GM21717 (cell line): ENCODE measurements around the gene NOL6.
"Not testable (repeated sequence)": the region's sequence is repeated elsewhere in the genome, so short reads cannot be mapped to it uniquely, and the experiment has no call there.

Experiments used
- ATAC-seq: cut with Tn5 transposase; IDR thresholded peaks from one replicate; pipeline ENCODE4 v1.9.1; 2021; ENCODE audit warnings: mild to moderate bottlenecking, moderate library complexity; ENCODE audit not compliant: unreplicated experiment

Gene NOL6

DNA sequence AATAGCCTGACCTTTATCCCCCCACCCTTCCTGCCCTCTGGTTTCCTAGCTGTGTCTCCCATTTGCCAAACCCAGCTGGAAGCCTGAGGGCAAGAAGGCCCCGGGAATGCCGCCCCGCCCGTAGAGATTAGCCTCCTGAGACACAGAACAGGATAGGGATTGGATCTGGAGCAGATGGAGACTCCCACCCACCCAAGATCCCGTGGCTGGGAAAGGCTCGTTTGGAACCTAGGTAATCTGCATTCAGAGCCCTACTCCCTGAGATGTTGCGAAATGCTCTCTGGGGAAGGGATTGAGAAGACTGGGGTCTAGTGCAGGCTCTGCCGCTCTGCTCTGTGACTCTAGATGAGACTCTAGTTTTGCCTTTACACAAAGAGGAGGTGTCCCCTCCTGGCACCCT is 37.3 kb downstream of the NOL6 start:
- ATAC-seq, result no peak

GRCh38 chr9:33435821-33436277 is 37.9 kb downstream of the NOL6 start:
- ATAC-seq, result no peak

DNA sequence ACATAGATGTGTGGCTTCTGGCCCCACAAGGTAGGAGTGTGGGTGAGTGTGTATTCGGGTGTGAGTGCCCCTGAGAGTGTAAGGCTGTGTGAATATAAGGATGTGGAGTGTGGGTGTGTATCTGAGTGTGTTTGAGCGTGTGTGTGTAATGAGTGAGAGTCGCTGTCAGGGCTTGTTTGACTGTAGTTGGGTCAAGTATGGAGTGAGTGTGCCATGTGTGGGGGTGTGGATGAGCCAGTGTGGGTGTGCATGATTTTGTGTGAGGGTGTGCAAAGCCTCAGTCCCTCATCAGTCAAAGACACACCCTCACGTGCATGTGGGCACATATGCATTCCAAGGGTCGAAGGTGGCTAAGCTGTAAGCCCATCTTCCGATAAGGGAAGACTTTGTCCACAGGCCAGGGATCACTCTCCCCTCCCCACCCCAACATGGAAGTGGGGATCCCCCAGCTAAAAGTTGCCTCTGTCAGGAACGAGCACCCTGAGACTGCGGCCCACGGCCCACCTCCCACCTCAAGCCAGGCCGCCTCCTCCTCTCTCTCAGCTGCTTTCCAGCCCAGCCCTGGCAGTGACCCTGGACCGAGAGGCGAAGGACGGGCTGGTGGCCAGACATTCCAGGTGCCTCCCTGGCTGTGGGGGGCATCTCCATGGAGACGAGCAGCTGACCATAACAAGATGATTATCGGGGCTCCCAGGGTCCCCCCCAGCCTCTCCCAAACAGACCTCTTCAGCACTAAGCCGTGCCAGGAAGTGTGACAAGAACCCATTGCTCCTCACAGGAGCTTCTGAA is 39.2 kb downstream of the NOL6 start:
- no peak for ATAC-seq

GRCh38 chr9:33433871-33434270 is 39.9 kb downstream of the NOL6 start:
- no peak for ATAC-seq

DNA sequence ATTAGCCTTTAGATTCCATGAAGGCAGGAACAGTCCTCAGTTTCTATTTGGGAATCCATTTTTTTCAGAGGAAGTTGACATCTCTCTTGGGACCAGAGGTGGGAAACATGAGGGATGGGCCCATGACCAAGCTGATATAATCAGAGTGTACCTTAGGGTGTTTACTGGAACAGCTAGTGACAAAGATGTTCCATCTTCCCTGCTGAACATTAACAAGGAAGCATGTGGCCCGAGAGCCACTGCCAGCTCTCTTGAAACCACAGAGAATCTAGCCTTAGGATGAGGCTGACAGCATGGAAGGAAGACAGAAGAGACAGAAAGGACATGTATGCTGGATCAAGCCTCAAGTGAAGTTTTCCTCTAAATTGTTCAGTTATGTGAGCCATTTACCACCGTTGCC is 42.3 kb downstream of the NOL6 start:
- no peak for ATAC-seq

GRCh38 chr9:33430942-33431341 is 42.8 kb downstream of the NOL6 start:
- no peak for ATAC-seq

DNA sequence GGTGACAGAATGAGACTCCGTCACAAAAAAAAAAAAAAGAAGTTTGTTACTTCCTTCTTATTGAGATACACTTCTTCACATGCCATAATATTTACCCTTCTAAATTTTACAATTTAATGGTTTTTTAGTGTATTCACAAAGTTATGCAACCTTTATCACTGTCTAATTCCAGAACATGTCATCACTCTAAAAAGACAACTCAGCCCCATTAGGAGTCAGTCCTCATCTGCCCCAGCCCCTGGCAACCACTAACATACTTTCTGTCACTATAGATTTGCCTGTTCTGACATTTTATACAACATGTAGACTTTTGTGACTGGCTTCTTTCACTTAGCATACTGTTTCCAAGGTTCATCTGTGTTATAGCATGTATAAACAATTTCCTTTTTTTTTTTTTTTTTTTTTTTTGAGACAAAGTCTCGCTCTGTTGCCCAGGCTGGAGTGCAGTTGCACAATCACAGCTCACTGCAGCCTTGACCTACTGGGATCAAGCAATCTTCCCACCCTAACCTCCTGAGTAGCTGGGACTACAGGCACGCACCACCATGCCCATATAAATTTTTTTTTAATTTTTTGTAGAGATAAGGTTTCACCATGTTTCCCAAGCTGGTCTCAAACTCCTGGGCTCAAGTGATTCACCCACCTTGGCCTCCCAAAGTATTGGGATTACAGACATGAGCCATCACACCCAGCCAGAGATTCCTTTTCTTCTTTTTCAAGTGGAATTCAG is 44.3 kb downstream of the NOL6 start:
- ATAC-seq, result no peak

- no peak for ATAC-seq
These were observed 46.9 kb downstream of the NOL6 start for GRCh38 chr9:33426843-33427293.

- no peak for ATAC-seq
These were observed 48.6 kb downstream of the NOL6 start for GRCh38 chr9:33425128-33425533.

- not testable (repeated sequence) for ATAC-seq
These were observed 49.2 kb downstream of the NOL6 start for GRCh38 chr9:33424492-33424891.

- ATAC-seq, result not testable (repeated sequence)
These were observed 49.7 kb downstream of the NOL6 start for GRCh38 chr9:33424043-33424442.

DNA sequence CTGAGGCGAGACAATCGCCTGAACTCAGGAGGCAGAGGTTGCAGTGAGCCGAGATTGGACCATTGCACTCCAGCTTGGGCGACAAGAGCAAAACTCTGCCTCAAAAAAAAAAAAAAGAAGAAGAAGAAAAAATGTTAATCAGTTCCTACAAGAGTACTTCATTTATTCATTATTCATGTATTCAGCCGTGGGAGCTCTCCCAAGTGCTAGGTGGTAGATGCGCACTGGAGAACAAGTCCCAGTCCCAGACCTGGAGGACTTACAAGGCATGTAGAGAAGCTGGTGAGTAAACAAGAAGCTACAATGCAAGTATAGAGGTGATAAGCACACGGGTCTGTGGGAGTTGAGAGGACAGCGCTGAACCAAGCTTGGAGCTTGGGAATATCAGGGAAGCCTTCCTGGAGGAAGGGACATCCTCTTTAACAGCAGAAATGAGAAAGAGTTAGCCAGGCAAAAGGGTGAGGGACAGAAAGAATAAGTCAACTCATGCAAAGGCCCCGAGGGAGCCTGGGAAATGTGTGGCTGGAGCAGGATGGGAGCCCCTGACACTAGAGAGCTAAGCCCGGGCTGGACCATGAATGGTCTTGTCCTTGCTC is 53.9 kb downstream of the NOL6 start:
- ATAC-seq, result no peak

DNA sequence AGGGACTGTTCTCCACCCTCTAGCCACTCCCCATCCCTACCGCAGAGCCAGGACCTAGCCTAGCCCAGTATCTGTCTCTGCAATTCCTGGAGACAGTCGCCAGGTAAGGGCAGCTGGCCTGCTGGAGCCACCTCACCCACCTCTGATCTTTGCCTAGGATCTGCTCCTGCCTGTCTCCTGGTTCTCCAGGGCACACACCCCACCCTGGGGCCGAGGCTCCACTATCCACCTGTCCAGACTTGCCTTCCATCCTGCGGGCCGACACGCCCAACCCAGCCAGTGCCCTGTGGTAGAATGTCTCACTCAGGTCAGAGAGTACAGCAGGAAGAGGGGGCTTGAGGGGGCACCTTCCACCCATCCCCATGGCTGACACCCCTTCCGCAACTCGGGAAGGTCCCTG is 55.6 kb downstream of the NOL6 start:
- no peak for ATAC-seq

DNA sequence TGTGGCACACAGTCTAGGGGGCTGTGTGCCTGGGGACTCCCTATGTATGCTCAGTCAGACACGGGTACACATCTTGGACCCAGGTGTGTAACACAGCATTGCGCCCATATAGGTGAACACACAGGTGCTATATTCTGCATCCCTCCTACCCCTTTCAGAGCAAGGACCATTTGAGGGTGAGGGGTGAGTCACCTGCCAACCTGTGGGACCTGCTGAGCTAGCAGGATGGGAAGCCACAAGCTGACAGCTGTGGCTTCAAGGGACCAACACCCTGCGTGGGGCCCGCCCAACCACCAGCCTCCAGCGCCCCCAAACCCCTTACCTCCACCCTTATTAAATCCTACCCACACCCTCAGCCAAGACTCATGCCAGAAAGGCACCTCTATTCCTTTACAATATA is 56.7 kb downstream of the NOL6 start:
- no peak for ATAC-seq

DNA sequence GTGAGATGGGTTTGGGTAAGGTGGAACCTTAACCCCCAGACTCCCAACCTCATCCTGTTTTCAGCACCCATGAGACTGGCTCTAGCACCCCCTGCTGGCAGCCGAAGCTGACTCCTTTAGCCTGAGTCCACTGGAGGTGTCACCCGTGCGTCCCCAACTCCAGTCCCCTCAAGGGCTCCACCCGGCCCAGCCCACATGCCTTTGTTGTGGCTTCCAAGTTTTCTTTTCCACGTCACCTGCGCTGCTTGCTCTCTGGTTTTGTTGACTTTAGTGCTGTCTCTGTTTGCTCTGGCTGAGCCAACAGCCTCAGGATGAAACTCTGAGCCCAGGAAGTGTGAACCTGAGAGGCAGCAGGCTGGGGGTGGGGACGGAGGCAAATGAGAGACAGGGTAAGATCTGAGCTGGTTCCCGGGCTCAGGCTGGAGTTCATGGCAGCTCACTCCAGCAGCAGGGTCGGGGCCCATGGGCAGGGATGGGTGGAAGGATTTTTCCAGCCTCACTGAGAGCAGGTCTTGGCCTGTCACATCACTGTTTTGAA is 58.2 kb downstream of the NOL6 start:
- ATAC-seq, result no peak

DNA sequence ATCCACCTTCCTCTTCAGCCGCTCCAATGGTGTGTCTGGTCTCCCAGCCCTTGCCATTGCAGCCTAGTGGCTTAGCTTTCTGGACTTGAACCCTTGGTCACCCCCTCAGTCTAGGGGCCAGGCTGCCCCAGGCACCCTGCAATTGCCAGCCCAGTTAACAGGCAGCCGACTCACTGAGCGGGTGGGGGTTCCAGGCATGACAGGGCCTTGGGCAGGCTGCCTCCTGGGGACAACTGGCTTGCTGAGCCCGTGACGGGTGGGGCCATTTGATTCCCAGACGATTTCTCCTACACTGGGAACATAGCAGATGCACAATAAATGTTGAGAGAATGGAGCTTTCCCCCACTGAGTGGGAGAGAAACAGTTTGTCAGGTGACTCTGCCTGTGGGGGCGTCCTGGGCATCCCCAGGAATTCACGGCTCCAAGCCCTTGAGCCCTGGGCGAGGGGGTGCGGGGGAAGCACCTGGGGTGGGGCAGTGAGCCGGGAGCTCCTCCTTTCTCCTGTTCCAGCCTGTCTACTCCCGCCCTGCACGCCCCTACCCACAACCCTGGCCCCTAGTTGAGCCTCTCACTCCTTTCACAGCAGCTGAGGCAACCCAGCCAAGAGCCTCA is 58.7 kb downstream of the NOL6 start:
- ATAC-seq, result no peak

GRCh38 chr9:33414268-33414667 is 59.5 kb downstream of the NOL6 start:
- no peak for ATAC-seq
